ENCODE data around the gene USP48.
"Not testable (repeated sequence)": the region's sequence is repeated elsewhere in the genome, so short reads cannot be mapped to it uniquely, and the experiment has no call there.

DNA sequence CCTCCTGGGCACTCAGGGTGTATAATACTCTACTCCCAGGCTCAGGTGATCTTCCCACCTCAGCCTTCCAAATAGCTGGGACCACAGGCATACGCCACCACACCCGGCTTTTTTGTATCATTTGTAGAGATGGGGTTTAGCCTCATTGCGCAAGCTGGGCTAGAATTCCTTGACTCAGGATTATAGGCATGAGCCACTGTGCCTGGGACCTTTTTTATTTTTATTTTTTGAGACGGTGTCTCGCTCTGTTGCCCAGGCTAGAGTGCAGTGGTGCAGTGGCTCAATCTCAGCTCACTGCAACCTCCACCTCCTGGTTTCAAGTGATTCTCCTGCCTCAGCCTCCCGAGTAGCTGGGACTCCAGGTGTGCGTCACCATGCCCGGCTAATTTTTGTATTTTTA, 15.8 kb downstream of the USP48 start:
- TF ChIP-seq, protein P1, sequence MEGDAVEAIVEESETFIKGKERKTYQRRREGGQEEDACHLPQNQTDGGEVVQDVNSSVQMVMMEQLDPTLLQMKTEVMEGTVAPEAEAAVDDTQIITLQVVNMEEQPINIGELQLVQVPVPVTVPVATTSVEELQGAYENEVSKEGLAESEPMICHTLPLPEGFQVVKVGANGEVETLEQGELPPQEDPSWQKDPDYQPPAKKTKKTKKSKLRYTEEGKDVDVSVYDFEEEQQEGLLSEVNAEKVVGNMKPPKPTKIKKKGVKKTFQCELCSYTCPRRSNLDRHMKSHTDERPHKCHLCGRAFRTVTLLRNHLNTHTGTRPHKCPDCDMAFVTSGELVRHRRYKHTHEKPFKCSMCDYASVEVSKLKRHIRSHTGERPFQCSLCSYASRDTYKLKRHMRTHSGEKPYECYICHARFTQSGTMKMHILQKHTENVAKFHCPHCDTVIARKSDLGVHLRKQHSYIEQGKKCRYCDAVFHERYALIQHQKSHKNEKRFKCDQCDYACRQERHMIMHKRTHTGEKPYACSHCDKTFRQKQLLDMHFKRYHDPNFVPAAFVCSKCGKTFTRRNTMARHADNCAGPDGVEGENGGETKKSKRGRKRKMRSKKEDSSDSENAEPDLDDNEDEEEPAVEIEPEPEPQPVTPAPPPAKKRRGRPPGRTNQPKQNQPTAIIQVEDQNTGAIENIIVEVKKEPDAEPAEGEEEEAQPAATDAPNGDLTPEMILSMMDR (IDR thresholded peaks at IDR 0.05): not testable (repeated sequence)
- not testable (repeated sequence) for TF ChIP-seq POLR2A (IDR thresholded peaks at IDR 0.05)

All from adrenal gland (tissue), 5 donors.